Uterus (tissue), 4 donors: ENCODE results near the gene THSD4. TPM values are rescaled to one million over a fixed set of nuclear protein-coding genes. Genes with fewer than 3 reads are reported as not detected.
A peak's percentile ranks its signal among the peaks of the same experiment; 100 is the strongest.

Source experiments
- DNase-seq, 2 donors: peaks; one replicate each; pipeline ENCODE4 v3.0.0-alpha.2; 2019 to 2020
- H3K27ac ChIP-seq, 2 donors: fragments of 200-600 bp; sonication (generic); 1 replicate in 1 of 2; 2 replicates in 1 of 2; pipeline ENCODE4 v1.5.1; 2016 to 2018
- H3K27me3 ChIP-seq, 2 donors: fragments of 200-600 bp; sonication (generic); one replicate each; pipeline ENCODE4 v1.5.1; 2018 to 2019; ENCODE audit warnings: control low read depth in 1 of 2
- H3K36me3 ChIP-seq, 2 donors: fragments of 200-600 bp; sonication (generic); one replicate each; pipeline ENCODE4 v1.5.1; 2019; ENCODE audit warnings: control low read depth in 1 of 2
- H3K4me1 ChIP-seq, 2 donors: fragments of 200-600 bp; sonication (generic); one replicate each; pipeline ENCODE4 v1.5.1; 2018 to 2019; ENCODE audit warnings: control low read depth in 1 of 2
- H3K4me3 ChIP-seq, 2 donors: fragments of 200-600 bp; sonication (generic); 1 replicate in 1 of 2; 2 replicates in 1 of 2; pipeline ENCODE4 v1.5.1; 2018 to 2019; ENCODE audit warnings: mild to moderate bottlenecking in 1 of 2
- H3K9me3 ChIP-seq, 2 donors: fragments of 200-600 bp; sonication (generic); one replicate each; pipeline ENCODE4 v1.5.1; 2019; ENCODE audit warnings: control low read depth in 1 of 2
- CTCF ChIP-seq, 4 experiments: fragments of 200-600 bp in 2 of 4; fragments of 450-650 bp in 2 of 4; sonication (generic) in 2 of 4; IDR thresholded peaks; one replicate each; pipeline ENCODE4 v1.5.1; 2016 to 2019; ENCODE audit warnings: antibody characterized with exemption in 4 of 4, mild to moderate bottlenecking in 2 of 4, moderate library complexity in 1 of 4
- POLR2A ChIP-seq, 2 donors: fragments of 450-650 bp; IDR thresholded peaks; one replicate each; pipeline ENCODE4 v1.6.1; 2016; ENCODE audit warnings: antibody characterized with exemption in 2 of 2, mild to moderate bottlenecking in 1 of 2, moderate library complexity in 1 of 2
- intact Hi-C: fragments of 100-400 bp; cut with DNase I; formaldehyde crosslinking; loops from one replicate; pipeline ENCODE4 v1.15.1; 2023; ENCODE audit warnings: low total_unique reads
- total RNA-seq, 4 donors: library from RNA; depleted of rRNA in 3 of 4; stranded (reverse); fragments of >200 nt in 3 of 4; gene quantifications; one replicate each; pipeline versions ENCODE4 v1.1.0 to v1.2.4, GENCODE V29; 2014 to 2023
- donor health status: DM: yes; HTN: yes; CAD: no.

THSD4 gene
- total RNA-seq, 4 donors from 2014 or later: 7.1 to 144 (median 35.4) TPM

GRCh38 chr15:71728881-71729280 is 613.6 kb downstream of the THSD4 start:
- TF ChIP-seq CTCF (IDR thresholded peaks at IDR 0.05): no peak
- no peak for TF ChIP-seq POLR2A (IDR thresholded peaks at IDR 0.05)
- Histone ChIP-seq H3K27ac (peak overlapping the region; percentile 2 to 73), H3K4me3 (no peak overlapping the region), H3K4me1 (no peaks in the 10 kb centered on the region), H3K36me3 (no peaks in the 10 kb centered on the region), H3K27me3 (no peaks in the 10 kb centered on the region), H3K9me3 (no peaks in the 10 kb centered on the region)
- intact Hi-C loops: no loop called here
- DNase-seq: no peak

GRCh38 chr15:71729319-71729718 is 614.0 kb downstream of the THSD4 start:
- Histone ChIP-seq H3K36me3 (no peaks in the 10 kb centered on the region), H3K4me1 (no peaks in the 10 kb centered on the region), H3K27me3 (no peaks in the 10 kb centered on the region), H3K9me3 (no peaks in the 10 kb centered on the region), H3K4me3 (no peak overlapping the region), H3K27ac (peak overlapping the region; percentile 2 to 73)
- intact Hi-C loops: no loop called here
- TF ChIP-seq CTCF (IDR thresholded peaks at IDR 0.05) (no peak), POLR2A (IDR thresholded peaks at IDR 0.05) (no peak)
- no peak for DNase-seq

- no peaks in the 10 kb centered on the region for H3K27me3 ChIP-seq
- H3K4me1 ChIP-seq: no peaks in the 10 kb centered on the region
- H3K4me3 ChIP-seq: no peak overlapping the region
- peak; percentile 45 to 71 for DNase-seq
- no peaks in the 10 kb centered on the region for H3K36me3 ChIP-seq
- intact Hi-C loops: no loop called here
- peak overlapping the region; percentile 2 to 73 for H3K27ac ChIP-seq
- TF ChIP-seq POLR2A (IDR thresholded peaks at IDR 0.05) (no peak), CTCF (IDR thresholded peaks at IDR 0.05) (peak; percentile 75 to 83 (median 79))
- no peaks in the 10 kb centered on the region for H3K9me3 ChIP-seq
These were observed 615.2 kb downstream of the THSD4 start for GRCh38 chr15:71730277-71731144.

- H3K27ac ChIP-seq: no peak overlapping the region
- DNase-seq: no peak
- TF ChIP-seq POLR2A (IDR thresholded peaks at IDR 0.05): no peak
- no peak for TF ChIP-seq CTCF (IDR thresholded peaks at IDR 0.05)
- H3K27me3 ChIP-seq: no peaks in the 10 kb centered on the region
- no peaks in the 10 kb centered on the region for H3K9me3 ChIP-seq
- intact Hi-C loops: no loop called here
- H3K36me3 ChIP-seq: no peaks in the 10 kb centered on the region
- no peaks in the 10 kb centered on the region for H3K4me1 ChIP-seq
- no peak overlapping the region for H3K4me3 ChIP-seq
These were observed 617.4 kb downstream of the THSD4 start for GRCh38 chr15:71732636-71733035.

GRCh38 chr15:71733122-71733521 is 617.9 kb downstream of the THSD4 start:
- no peaks in the 10 kb centered on the region for H3K9me3 ChIP-seq
- no peak overlapping the region for H3K27ac ChIP-seq
- intact Hi-C loops: no loop called here
- no peak overlapping the region for H3K4me3 ChIP-seq
- no peak for DNase-seq
- no peaks in the 10 kb centered on the region for H3K36me3 ChIP-seq
- TF ChIP-seq POLR2A (IDR thresholded peaks at IDR 0.05): no peak
- no peak for TF ChIP-seq CTCF (IDR thresholded peaks at IDR 0.05)
- no peaks in the 10 kb centered on the region for H3K27me3 ChIP-seq
- no peaks in the 10 kb centered on the region for H3K4me1 ChIP-seq
